ENCODE results near the gene TBC1D23.

GRCh38 chr3:100245136-100245535 lies 15.7 kb upstream of the TBC1D23 start:
- TF ChIP-seq CTCF (conservative IDR thresholded peaks at IDR 0.05; ENCODE audit: low read depth, low read length) (no peak), EZH2 (IDR thresholded peaks at IDR 0.05; ENCODE audit: borderline replicate concordance, low read depth, low read length, poor library complexity, severe bottlenecking) (no peak)

Measured in A673 (cell line).